ENCODE data around the gene ACTN4.
A peak's percentile ranks its signal among the peaks of the same experiment; 100 is the strongest.

Gene ACTN4

GRCh38 chr19:38678217-38678890 lies 30.9 kb downstream of the ACTN4 start:
- DNase-seq (ENCODE audit: low read depth), result no peak

- no peak for DNase-seq (ENCODE audit: low read depth)
Observed at GRCh38 chr19:38678891-38679494, 31.5 kb downstream of the ACTN4 start.

DNA sequence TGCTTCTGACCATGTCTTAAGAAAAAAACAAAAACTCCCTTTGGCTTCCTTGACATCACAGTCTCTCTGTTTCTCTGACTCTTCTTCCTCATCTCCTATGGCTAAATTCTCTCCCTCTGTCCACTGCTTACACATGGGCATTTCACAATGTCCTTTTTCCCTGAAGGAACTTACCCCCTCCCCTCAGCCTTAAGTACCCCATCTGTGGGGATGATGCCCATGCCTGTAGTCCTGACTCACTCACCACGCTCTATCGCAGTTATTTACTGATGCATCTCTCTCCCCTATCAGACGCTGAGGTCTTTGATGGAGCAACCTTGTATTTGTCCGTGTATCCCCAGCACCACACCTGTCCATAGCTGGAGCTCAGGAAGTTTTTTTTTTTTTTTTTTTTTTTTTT lies 32.4 kb downstream of the ACTN4 start:
- DNase-seq (ENCODE audit: low read depth), result no peak

DNA sequence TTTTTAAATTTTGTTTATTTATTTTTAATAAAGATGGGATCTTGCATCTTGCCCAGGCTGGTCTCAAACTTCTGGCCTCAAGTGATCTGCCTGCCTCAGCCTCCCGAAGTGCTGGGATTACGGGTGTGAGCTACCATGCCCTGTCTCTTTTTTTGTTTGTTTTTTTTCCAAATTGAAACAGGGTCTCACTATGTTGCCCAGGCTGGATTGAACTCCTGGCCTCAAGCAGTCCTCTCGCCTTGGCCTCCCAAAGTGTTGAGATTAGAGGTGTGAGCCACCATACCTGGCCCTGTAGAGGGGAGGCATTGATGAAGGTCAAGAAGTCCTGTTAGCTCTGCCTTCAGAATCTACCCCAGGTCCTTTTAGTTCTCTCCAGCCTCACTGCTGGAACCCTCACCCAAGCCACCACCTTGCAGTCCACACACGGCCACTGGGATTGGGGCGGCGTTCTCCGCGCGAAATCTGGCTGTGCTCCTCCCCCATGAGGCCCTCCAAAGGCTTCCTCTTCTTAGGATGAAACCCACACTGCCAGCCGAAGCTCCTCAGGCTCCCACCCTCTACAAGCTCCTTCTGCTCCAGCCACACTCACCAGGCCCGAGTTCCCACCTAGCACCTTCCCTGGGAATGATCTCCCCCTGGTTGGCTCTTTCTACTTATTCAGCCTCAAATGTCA lies 34.9 kb downstream of the ACTN4 start:
- no peak for DNase-seq (ENCODE audit: low read depth)

- no peak for DNase-seq (ENCODE audit: low read depth)
Observed at GRCh38 chr19:38682872-38683392, 35.5 kb downstream of the ACTN4 start.

DNA sequence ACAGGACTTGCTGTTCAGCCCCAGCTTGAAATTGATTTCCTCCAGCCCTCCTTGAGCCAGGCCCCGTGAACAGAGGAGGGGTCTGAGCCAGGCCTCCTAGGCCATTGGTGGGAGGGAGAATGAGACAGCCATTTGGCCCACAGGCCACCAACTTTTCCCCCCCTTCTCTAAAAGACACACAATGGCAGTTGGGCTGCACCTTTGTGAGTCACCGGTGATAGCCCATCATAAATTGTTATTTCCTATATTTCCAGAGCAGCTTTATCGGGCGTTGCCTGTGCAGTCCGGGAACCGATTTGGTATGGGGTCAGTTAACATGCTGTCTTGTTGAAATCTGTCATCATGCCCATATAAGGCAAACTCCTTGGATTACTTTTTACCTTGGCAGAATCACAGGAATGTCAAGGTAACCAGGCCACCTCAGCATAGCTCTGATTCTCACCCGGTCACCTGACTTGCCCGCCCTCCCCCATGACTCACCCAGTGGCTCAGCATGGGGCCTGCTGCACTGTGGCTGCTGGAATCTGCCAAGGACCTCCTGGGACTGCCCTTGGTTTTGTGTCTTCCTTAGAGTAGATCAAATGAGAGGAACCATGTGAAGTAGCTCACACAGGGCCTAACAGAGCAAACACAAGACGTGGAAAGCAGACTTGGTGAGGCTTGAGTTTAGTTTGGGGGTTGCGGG lies 36.1 kb downstream of the ACTN4 start:
- peak; percentile 56 for DNase-seq (ENCODE audit: low read depth)

GRCh38 chr19:38684078-38684861 lies 36.8 kb downstream of the ACTN4 start:
- no peak for DNase-seq (ENCODE audit: low read depth)

- no peak for DNase-seq (ENCODE audit: low read depth)
Observed at GRCh38 chr19:38684862-38685665, 37.6 kb downstream of the ACTN4 start.

GRCh38 chr19:38685666-38686529 lies 38.4 kb downstream of the ACTN4 start:
- no peak for DNase-seq (ENCODE audit: low read depth)

GRCh38 chr19:38686530-38686888 lies 39.1 kb downstream of the ACTN4 start:
- DNase-seq (ENCODE audit: low read depth), result peak; percentile 30

GRCh38 chr19:38687837-38688378 lies 40.5 kb downstream of the ACTN4 start:
- DNase-seq (ENCODE audit: low read depth), result no peak

DNA sequence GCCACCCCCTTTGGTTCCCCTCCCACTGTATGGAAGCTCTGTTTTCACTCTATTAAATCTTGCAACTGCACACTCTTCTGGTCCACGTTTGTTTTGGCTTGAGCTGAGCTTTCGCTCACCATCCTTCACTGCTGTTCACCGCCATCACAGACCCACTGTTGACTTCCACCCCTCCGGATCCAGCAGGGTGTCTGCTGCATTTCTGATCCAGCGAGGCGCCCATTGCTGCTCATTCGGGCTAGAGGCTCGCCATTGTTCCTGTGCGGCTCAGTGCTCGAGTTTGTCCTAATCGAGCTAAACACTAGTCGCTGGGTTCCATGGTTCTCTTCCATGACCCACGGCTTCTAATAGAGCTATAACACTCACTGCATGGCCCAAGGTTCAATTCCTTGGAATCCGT lies 42.7 kb downstream of the ACTN4 start:
- no peak for DNase-seq (ENCODE audit: low read depth)

GRCh38 chr19:38690832-38691231 lies 43.4 kb downstream of the ACTN4 start:
- no peak for DNase-seq (ENCODE audit: low read depth)

- DNase-seq (ENCODE audit: low read depth), result no peak
Observed at GRCh38 chr19:38691938-38692457, 44.5 kb downstream of the ACTN4 start.

GRCh38 chr19:38692458-38693379 lies 45.3 kb downstream of the ACTN4 start:
- DNase-seq (ENCODE audit: low read depth), result no peak

DNA sequence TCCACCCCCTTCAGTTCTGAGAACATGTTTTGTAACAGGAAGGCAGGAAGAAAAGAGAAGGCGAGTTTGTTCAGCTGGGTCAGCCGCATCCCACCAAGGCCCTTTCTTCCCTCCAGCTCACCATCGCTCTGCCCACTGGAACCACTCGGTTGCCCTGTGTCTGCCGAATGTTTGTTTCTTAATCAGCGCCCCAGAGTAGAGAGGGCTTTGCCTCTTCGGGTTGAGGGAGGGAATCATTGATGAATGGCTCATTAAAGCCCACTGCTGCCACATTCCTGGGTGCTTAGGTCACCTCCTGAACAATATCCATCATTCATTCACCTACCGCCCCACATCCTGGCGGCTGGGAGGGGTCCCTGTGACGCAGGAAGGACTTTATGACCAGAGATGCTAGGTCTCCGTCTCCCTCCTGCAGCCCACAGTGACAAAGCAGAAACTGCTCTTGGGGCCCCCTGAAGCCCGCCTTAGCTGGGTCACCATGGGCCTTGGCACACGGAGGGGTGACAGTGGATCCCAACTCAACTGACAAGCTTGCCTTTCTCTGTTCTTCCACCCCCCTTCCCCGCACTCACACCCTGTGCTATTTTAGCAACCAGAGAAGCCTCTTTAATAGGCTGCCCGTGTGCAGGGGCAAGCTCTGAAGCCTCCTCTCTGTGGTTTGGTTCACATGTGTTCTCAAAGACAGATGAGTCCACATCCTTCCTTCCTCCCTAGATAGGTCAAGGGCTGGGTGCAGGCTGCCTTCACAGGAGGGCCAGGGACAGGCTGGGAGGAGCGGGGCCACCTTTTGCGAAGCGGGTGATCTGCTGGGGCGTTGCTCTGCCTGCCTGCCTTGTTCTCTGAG lies 46.2 kb downstream of the ACTN4 start:
- DNase-seq (ENCODE audit: low read depth), result no peak

- DNase-seq (ENCODE audit: low read depth), result no peak
Observed at GRCh38 chr19:38695317-38695683, 47.9 kb downstream of the ACTN4 start.

Measured in activated T-helper 9 cell treated with anti-CD3 and anti-CD28 coated beads, Interleukin-2, amount 50 U/mL, for 16 hours (primary cell).